NCI-H1930 (cell line): ENCODE data around the gene CABP7.

Experiments used
- DNase-seq, 2 experiments: peaks; one replicate each; lab custom pipeline; 2025; lab: John Stamatoyannopoulos, UW

The CABP7 gene

DNA sequence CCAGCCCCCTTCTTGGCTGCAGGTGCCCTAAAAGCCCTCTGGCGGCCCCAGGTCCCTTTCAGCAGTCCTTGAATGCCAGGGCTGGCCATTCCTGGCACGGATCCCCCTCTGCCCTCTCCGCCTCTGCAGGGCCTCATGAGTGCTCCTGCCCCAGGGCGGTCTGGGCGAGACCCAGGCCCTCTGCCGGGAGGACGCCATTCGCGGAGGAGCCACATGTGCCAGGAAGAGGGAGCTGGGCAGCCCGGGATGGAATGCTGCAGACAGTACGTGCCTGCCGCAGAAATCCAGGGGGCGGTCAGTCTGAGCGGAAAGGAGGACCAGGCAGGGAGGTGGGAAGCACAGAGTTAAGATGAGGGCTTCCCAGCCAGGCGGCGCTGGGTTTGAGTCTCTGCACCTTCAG is 2.8 kb downstream of the CABP7 start:
- DNase-seq, result no peak

DNA sequence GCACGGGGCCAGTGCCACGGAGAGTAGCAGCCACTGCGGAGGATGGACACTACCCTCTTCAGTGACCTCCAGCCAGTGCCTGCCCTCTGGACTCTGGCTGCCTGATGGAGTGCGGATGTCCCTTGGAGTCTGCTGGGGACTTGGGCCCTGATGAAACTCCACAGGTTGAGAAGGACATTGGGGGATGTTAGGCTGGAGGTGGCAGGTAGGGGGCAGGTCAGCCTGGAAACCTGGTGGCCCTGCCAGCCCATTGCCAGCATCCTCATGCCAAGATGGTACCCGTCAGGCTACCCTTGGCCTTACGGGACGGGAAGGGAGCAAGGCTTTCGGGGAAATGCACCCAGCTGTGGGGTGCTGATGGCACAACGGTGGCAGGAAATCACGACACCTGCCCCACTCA is 4.0 kb downstream of the CABP7 start:
- no peak for DNase-seq

DNA sequence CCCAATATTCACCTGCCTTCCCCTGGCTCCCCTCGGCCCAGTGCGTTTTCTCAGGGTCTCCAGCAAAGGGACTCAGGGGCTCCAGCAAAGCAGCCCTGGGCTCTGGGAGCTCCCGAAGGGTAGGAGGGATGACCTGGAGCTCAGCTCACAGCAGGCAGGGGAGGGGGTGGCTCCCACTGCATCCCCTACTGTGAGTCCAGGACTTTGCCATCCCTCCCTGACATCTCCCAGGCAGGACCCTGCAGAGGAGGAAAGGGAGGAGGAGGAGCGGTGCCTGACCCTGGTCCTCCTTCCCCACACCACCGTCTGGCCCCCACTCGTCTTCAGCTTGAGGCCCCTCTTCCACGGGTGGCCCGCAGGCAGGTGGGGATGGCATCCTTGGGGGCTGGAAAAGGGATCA is 5.0 kb downstream of the CABP7 start:
- no peak for DNase-seq

DNA sequence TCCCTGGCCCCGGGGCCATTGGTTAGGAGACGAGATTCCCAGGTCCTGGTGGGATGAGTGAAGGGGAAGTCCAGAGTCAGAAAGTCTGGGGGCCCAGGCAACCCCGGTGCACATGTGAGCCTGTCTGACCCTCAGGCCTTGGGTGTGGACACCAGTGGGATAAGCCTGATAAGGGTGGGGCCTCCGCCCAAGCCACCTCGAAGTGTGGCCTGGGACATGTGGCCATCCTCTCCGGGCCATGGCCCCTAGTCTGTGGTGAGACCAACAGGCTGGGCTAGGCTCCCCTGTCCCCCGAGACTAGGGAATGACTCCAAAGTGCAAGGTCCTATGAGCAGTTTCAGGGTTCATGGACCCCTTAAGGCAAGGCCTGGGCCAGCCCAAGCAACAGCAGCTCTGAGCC is 6.3 kb downstream of the CABP7 start:
- DNase-seq, result no peak

DNA sequence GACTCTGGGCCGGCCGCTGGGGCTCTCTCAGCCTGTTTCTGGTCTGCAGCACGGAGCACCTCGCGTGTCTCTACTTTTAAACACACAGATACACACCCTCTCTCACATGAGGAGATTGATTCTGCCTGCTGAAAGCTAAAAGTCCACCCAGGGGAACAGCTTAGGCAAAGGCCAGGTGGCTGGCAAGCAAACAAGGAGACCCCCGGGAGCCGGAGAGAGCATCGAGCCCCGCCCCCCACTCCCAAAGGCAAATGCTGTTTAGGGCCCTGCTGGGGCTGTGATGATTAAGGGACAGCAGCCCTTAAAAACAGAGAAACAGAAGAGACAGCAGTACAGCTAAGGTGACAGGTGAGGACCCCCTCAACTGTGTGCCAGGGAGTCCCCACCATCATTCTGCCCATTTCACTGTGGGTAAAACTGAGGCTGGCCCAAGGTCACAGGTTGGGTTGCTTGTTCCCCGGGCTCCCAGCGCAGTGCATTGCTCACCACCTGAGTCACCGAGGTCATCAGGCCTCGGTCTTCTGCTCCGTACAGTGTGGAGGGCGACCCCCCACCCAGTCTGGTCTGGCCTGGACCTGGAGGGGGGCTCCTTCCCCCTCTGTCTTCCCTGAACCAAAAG is 6.8 kb downstream of the CABP7 start:
- no peak for DNase-seq

DNA sequence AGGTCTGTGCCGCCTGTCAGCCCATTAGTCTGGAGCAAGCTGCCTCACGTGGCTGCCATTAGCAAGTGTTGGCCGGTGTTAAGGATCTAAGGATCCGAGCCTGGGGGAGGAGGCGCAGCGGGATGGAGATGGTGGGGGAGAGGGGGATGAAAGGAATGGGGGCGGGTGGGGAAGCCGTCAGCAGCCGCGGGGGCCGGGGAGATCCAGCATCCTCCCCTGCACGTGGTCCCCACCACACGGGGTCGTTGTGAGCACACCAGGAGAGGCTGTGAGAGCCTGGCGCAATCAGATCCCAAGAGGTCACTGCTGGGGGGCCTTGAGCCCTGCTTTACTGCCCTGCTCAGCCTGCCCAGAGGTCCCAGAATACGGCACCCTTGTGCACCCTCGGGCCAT is 7.3 kb downstream of the CABP7 start:
- DNase-seq, result no peak

DNA sequence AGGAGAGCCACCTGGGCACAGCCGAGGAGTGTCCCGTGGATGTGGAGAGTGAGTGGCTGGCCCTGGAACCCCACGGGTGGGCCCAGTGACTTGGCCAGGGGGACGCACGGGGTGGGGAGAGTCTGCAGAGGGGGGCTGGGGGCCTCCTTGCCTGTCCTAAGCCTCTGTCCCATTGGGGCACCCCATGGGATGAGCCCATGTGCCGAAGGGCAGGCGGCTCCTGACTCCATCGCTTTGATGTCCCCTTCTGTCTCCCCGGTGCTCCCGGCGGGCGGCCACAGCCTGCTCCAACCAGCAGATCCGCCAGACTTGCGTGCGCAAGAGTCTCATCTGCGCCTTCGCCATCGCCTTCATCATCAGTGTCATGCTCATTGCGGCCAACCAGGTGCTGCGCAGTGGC is 9.4 kb downstream of the CABP7 start:
- DNase-seq, result no peak

DNA sequence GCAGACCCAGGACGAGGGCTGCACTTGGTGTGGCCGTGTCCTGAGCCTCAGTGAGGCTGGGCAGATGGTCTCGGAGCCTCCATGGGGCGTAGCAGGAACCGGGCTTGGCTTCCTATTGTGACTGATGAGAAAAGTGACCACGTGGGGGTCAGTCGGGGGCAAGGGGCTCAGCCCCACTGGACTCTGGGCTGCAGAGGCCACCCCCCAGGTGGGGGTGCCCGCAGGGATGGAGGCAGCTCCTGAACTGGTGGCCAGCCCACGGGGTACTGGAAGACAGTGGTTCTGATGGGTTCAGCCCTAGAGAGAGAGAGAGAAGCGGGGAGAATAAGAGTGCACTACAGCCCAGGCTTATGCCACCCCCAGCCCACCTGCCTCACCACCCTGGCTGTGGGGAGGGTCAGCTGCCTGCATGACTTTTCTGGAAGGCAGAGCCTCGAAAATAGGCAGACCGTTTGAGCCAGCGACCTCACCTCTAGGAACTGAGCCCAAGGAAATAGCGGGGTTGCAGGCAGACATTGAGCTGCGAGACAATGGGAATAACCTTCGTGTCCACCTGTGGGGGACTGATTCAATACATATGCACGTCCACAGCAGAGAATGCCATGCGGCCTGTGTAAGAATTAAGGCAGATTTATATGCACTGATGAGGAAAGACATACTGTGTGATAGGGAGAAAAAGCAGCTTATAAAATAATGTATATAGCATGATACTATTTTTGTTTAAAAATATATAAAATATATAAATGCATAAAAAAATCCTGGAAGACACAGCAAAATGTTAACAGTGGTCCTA is 11.5 kb downstream of the CABP7 start:
- DNase-seq, result no peak

DNA sequence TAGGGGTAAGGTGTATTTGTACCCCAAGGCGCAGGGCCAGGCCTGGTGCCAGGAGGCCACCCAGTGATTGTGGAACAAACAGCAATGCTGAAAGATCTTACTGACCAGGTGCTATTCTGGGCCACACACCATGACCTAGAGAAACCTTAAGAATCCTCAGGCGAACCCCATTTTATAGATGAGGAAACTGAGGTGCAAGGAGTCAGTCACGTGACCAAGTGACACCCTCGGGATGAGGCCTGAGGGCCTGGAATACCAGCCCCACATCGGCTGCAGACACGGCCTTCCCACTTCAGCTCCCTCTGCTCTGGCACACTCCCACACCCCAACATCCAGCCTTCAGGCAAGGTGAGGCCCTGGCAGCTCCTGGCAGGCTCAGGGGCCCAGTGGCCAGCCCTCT is 13.1 kb downstream of the CABP7 start:
- no peak for DNase-seq

DNA sequence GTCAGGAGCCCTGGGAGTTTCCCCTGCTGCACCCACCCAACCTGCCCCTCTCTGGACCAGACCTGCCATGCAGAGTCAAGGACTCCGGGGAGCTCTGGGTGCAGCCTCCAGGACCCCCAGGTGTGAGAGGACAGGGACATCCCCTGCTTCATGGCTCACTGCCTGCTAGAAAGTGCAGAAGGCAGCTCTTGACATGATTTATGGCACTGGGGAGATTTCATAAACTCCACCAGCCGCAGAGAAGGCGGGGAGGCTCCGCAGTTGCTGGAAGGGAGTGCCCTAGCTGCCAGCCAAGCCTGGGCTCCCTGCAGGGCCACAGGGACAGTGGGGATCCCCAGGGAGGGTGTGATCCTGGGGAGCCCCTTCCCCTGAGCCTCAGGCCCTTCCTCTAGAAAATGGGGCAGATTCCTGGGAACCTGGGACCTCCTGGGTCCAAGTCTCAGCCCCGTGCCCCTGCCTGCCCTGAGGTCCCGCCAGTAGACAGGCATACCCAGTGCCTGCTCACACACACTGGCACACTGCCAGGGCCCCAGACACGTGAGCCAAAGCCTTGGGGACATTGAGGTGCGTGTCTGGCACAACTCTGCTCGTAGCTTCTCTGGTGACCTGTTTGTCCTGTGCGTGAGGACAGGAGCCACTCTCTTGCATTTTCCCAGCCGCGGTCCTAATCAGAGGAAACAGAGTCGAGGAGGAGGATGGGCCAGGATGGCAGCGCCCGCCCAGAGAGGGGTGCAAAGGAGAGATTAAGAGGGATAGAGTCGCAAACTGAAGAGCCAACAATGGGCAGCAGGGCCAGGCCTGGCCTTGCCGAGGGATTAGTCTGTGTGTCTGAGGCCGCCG is 13.8 kb downstream of the CABP7 start:
- no peak for DNase-seq

DNA sequence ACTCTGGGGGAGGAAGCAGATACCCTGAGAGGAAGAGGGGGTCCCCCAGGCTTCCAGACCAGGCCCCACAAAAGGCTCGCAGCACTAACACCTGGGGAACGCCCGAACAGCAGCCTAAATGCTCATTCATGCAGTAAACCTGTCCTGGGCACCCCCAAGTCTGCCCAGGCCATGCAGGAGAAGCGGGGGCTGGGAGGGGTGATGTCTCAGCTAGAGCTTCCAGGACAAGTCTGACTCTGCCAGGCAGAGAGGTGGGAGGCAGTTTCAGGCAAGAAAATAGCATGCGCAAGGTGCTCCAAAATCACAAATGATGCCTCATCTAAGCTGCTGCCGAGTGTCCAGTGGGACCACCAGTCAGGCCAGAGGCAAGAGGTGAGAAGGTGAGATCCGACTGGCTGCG is 14.6 kb downstream of the CABP7 start:
- no peak for DNase-seq

DNA sequence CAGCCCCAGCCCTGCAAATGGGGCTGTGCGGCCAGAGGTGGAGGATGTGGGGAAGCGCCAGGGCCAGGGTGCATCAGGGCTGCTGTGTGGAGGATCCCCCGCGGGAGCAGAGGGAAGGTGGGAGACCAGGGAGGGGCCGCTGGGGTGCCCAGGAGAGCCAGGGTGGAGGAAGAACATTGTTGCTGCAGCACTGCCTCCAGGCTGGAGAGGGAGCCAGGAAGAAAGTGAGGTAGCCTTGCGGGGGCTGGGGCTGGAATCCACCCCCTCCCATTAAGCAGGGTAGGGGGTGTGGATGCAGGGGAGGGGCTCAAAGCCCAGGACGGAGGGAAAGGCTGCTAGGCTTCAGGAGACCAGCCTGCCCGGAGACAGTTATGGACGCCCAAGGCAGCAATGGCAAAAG is 15.0 kb downstream of the CABP7 start:
- no peak for DNase-seq

DNA sequence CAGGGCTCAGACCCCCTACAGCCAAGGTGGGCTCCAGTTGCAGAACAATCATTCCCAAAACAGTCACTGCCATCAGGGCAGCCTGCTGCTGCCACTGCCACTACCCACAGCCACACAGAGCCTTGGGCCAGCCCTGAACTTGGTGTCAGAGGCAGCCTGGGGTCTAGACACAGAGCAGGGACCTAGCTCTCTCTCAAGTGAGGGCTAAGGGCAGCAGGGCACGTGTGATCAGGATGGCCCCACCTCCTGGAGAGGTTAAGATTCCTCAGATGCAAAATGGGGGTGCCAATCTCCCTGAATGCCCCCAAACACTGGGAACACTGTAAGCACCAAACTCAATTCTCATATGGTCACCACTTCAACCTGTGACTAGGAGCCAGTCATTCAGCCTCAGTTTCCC is 15.6 kb downstream of the CABP7 start:
- DNase-seq, result no peak

DNA sequence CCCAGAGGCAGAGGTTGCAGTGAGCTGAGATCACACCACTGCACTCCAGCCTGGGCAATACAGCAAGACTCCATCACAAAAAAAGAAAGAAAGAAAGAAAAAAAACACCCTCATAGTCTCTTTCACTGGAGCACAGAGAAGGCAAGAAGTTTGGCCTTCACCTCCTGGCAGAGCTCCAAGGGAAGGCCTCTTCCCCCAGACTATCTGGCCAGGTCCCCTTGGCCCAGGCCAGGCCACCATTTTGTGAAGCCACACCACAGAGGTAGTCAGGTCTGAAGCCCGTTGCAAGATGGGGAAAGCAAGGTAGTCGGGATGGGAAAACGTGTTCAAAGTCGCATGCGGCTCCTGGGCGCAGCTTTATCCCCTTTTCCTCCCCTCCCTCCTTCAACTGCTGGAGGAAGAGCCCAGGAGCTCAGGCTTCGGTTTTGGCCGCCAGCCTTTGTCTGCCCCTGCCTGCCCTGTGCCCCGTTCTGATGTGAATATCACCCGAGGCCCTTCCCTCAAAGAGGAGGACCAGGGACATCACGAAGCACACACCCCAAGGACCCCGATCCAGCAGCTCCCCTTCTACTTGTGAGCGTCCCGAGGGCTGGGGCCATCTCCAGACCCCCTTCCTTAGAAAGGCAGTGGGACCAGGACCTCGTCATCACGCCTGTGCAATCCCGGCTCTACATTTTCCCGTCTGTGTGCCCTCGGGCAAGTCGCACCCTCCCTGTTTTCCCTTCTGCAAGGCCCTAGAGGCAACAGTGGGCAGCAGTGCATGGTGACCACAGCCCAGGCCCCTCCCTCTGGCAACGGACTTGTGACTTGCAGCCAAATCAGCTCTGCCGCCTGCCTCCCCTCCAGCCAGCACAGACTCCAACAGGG is 17.7 kb downstream of the CABP7 start:
- DNase-seq, result no peak

DNA sequence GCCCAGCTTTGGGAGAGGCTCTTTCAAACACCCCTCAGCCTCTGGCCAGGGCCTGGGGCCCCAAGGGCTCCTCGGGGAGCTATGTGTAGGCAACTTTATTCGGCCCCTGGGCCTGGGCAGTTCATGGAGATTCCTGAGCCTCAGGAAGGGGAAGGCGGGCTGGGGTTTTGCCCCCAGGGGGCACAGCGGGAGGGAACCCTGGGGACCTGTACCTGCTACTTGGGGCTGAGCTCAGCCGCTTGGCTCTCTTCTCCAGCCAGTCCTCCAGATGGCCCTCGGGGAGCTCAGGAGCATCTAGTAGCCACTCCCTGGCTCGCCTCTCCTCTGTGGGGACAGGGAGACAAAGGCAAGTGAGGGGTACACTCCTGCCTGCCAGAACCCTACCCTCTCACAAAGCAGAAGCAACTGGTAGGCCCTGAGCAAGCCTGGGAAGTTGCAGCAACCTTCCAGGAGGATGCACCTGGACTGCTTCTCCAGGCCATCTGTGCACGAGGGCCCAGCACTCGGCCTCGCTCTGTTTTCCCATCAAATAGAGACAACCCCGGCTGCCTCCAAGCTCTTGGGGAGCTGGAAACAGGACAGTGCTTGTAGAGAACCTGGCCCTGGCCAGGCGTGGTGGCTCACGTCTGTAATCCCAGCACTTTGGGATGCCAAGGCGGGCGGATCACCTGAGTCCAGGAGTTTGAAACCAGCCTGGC is 18.5 kb downstream of the CABP7 start:
- DNase-seq, result no peak

DNA sequence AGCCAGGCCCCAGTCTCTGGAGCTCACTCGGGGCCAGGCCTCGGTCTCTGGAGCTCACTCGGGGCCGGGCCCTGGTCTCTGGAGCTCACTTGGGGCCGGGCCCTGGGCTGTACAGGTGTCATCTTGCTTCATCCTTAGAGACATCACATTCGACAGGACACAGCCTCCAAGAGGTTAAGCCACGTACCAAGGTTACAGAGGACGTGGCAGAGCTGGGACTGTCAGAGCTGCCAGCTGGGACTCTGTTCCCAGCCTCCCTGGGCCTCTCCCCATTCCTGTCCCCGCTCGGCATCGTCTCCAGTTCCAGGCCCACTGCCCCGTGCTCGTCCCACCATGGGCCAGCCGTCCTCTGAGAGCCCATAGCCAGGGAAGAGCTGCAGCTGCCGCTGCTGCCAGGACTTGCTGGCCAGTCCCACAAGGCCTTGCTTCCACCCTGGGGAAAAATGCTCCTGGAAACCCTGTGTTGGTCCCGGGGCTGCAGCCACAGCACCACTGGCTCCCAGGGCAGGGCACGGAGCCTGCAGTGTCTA is 19.6 kb downstream of the CABP7 start:
- no peak for DNase-seq

DNA sequence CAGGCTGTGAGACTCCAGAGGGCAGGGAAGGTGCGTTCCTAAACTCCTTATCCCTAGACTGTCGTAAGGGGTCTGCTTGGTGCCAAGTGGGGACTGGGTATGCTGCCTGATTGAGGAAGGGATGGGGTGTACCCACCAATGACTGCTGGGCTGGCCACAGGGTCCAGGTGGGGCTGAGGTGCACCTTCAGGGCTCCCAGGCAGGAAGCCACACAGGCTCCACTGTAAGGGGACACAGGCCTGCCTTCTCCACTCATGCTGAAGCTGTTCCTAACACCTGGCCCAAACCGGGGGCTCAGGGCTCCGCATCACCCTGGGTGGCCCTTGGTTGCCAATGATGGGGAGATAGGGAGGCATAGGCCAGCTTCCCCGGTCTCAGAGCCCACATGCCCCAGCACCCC is 20.4 kb downstream of the CABP7 start:
- DNase-seq, result no peak

DNA sequence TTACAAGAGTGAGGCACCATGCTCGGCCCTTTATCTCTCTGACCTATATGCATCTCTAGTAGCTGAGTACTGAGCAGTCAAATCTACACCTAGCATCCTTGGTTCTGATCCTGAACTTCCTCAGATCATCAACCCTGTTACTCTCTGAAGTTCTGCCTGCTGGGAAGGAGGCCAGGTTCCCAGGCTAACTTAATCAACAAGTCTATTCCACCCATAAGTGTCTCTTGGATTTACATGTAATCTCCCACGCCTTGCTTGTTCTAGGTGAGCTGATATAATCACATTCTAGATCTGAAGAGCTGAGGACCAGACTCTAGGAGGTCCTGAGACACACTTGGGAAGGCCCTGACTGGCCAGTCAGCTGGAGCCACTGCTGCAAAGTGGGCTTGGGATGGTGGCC is 22.1 kb downstream of the CABP7 start:
- no peak for DNase-seq

DNA sequence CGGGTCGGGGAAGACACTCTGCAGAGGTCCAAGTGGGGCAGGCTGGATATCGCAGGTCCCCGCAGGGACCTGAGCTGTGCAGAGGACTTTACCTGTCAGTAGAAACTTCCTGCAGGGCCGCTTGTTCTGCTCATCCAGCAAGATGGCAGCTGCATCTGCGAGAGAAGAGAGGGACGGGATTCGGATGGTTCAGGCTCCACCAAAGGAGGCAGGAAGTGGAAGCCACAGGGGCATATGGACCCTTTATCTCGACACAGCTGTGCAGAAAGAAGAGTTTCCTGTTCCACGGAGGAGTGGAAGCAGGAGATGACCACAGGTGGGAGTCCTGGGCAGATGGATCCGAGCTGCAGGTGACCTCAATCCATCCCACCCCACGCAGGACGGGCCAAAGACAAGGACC is 22.5 kb downstream of the CABP7 start:
- DNase-seq, result no peak

DNA sequence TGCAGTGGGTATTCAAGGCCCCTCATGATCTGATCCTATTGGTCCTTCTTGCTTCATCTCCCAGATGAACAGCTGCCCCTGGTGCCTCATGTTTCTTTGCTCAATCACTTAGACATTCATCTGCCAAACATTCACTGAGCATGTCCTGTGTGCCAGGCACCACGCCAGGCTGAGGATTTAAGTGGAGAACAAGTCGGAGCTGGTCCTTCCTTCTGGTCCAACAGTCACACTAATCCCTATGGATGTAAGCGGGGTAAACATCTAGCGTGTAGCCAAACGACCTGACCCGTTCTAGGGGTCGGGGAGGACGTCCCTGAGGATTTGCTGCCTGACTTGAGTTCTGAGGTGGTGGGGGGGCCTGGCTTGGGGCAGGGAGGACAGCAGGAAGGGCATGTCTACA is 25.1 kb downstream of the CABP7 start:
- no peak for DNase-seq

DNA sequence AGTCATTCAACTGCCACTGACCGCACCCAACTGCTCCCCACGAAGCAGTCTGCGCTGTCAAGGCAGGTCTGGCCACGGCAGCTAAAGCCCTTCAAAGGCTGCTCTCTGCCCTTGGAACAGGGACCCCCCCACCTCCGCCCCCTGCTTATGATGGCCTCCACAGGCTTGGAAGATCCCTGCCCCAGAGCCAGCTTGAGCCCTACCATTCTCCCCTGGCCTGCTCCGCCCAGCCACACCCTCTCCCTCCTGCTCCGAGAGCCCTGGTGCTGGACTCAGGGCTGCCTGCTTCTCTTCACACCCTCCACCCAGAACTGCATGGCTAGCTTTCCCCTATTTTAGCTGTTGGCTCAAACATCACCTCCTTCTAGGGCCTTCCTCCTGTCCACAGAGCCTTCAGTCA is 28.0 kb downstream of the CABP7 start:
- DNase-seq, result no peak
